NCI-H748 treated with DMSO at 0.1 percent for 48 hours (cell line): ENCODE data around the gene PDE11A.

Source experiments
- DNase-seq: peaks from one replicate; lab custom pipeline; 2025; lab: John Stamatoyannopoulos, UW

PDE11A gene

GRCh38 chr2:177628831-177629230 is 443.7 kb downstream of the PDE11A start:
- DNase-seq, result no peak

- DNase-seq, result peak; percentile 73
These were observed 446.6 kb downstream of the PDE11A start for GRCh38 chr2:177625744-177626650.

GRCh38 chr2:177622521-177622920 is 450.1 kb downstream of the PDE11A start:
- no peak for DNase-seq

- DNase-seq, result no peak
These were observed 452.6 kb downstream of the PDE11A start for GRCh38 chr2:177619986-177620385.

- no peak for DNase-seq
These were observed 453.1 kb downstream of the PDE11A start for GRCh38 chr2:177619461-177619860.

GRCh38 chr2:177618255-177619253 is 454.0 kb downstream of the PDE11A start:
- DNase-seq, result peak; percentile 93

GRCh38 chr2:177617849-177618248 is 454.7 kb downstream of the PDE11A start:
- no peak for DNase-seq

GRCh38 chr2:177616731-177617130 is 455.8 kb downstream of the PDE11A start:
- DNase-seq, result no peak

GRCh38 chr2:177616066-177616465 is 456.5 kb downstream of the PDE11A start:
- no peak for DNase-seq

- DNase-seq, result no peak
These were observed 459.9 kb downstream of the PDE11A start for GRCh38 chr2:177612659-177613058.

GRCh38 chr2:177611310-177611886 is 461.2 kb downstream of the PDE11A start:
- no peak for DNase-seq

GRCh38 chr2:177610813-177611212 is 461.8 kb downstream of the PDE11A start:
- DNase-seq, result no peak

- DNase-seq, result no peak
These were observed 465.9 kb downstream of the PDE11A start for GRCh38 chr2:177606636-177607035.

GRCh38 chr2:177604271-177605065 is 468.1 kb downstream of the PDE11A start:
- peak; percentile 18 for DNase-seq

- DNase-seq, result no peak
These were observed 468.8 kb downstream of the PDE11A start for GRCh38 chr2:177603768-177604167.

GRCh38 chr2:177603181-177603580 is 469.4 kb downstream of the PDE11A start:
- no peak for DNase-seq

- DNase-seq, result no peak
These were observed 469.9 kb downstream of the PDE11A start for GRCh38 chr2:177602611-177603164.

- no peak for DNase-seq
These were observed 471.7 kb downstream of the PDE11A start for GRCh38 chr2:177600917-177601316.

- DNase-seq, result no peak
These were observed 472.6 kb downstream of the PDE11A start for GRCh38 chr2:177599956-177600355.

- DNase-seq, result no peak
These were observed 473.4 kb downstream of the PDE11A start for GRCh38 chr2:177599139-177599688.
